ENCODE data around the gene SAGE1. TPM values are rescaled to one million over a fixed set of nuclear protein-coding genes. Genes with fewer than 3 reads are reported as not detected.

The SAGE1 gene
- total RNA-seq, 1 experiment from 2014 or later: not detected

DNA sequence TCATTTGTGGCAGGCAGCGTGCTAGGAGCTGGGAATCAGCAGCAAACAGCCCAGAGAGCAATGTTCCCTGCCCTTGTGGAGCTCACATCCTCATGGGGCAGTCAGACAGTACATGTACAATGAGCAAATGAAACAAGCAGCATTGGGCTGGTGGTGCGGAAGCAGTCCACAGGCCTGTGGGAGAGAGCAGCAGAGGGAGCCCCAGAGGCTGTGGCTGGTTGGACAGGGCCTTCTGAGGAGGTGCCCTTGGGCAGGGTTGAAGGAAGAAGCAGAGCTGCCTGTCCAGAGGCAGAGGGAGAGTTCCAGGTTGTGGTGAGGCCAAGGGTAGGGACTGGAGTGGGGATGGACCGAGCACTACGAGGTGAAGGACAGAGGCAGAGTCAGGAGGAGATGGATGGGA is 57.8 kb downstream of the SAGE1 start:
- Histone ChIP-seq H3K4me2 (ENCODE audit: insufficient read depth, insufficient read length, low read length) (no peak overlapping the region), H3K4me1 (ENCODE audit: insufficient read depth, low read length) (no peaks in the 10 kb centered on the region), H3K79me1 (ENCODE audit: insufficient read depth, low read depth, low read length, poor library complexity, severe bottlenecking) (no peaks in the 10 kb centered on the region), H3K23ac (ENCODE audit: insufficient read length, low read depth, low read length) (no peak overlapping the region), H4K5ac (ENCODE audit: insufficient read length, low read depth, low read length) (no peak overlapping the region), H3K9ac (ENCODE audit: extremely low read depth, insufficient read length, low read length) (no peak overlapping the region), H2BK15ac (ENCODE audit: low read depth, low read length) (no peak overlapping the region), H3K18ac (ENCODE audit: insufficient read length, low read depth, low read length) (no peak overlapping the region), H2BK12ac (ENCODE audit: insufficient read length, low read depth, low read length) (no peak overlapping the region), H2BK120ac (ENCODE audit: low read depth, low read length, poor library complexity, severe bottlenecking) (no peak overlapping the region), H3K79me2 (ENCODE audit: insufficient read depth, low read length) (no peaks in the 10 kb centered on the region), H4K8ac (replicated peaks; ENCODE audit: insufficient read length, low read depth, low read length) (no peak overlapping the region), H3T11ph (ENCODE audit: low read length) (no peak overlapping the region), H2AFZ (ENCODE audit: low read length) (no peak overlapping the region), H3K27ac (ENCODE audit: insufficient read length, low read depth, low read length) (no peak overlapping the region), H2BK20ac (ENCODE audit: low read depth, low read length, poor library complexity, severe bottlenecking) (no peak overlapping the region), H3K9me3 (ENCODE audit: control insufficient read depth, low read depth, low read length) (peaks cover 11% of the 10 kb centered on the region), H3K56ac (ENCODE audit: insufficient read length, low read depth, low read length) (no peak overlapping the region), H3K4ac (ENCODE audit: low read depth, low read length) (no peak overlapping the region), H4K91ac (ENCODE audit: insufficient read length, low read depth, low read length) (no peak overlapping the region), H3K14ac (ENCODE audit: insufficient read depth, low read length) (no peak overlapping the region), H3K23me2 (ENCODE audit: insufficient read length, low read depth, low read length, poor library complexity, severe bottlenecking) (no peaks in the 10 kb centered on the region), H2BK5ac (ENCODE audit: insufficient read length, low read length) (no peak overlapping the region), H2AK5ac (ENCODE audit: insufficient read length, low read length) (no peak overlapping the region), H3K27me3 (ENCODE audit: insufficient read depth, low read length) (no peaks in the 10 kb centered on the region), H4K20me1 (ENCODE audit: control insufficient read depth, insufficient read depth, insufficient read length) (no peaks in the 10 kb centered on the region)
- Mint-ChIP-seq H3K9me3 (peaks cover 48 to 52% of the 10 kb centered on the region in 2 experiments), H3K36me3 (ENCODE audit: insufficient read depth in 1 of 3, low read depth in 3 of 3) (0 out of 7 replicates have a peak, but pooled peaks cover 0 to under 1% (median 0%) of the 10 kb centered on the region in 3 experiments), H3K27ac (no peak overlapping the region), H3K4me3 (no peak overlapping the region), H3K4me1 (no peaks in the 10 kb centered on the region), H3K27me3 (ENCODE audit: low read depth) (no peaks in the 10 kb centered on the region)
- TF ChIP-seq, protein P1, sequence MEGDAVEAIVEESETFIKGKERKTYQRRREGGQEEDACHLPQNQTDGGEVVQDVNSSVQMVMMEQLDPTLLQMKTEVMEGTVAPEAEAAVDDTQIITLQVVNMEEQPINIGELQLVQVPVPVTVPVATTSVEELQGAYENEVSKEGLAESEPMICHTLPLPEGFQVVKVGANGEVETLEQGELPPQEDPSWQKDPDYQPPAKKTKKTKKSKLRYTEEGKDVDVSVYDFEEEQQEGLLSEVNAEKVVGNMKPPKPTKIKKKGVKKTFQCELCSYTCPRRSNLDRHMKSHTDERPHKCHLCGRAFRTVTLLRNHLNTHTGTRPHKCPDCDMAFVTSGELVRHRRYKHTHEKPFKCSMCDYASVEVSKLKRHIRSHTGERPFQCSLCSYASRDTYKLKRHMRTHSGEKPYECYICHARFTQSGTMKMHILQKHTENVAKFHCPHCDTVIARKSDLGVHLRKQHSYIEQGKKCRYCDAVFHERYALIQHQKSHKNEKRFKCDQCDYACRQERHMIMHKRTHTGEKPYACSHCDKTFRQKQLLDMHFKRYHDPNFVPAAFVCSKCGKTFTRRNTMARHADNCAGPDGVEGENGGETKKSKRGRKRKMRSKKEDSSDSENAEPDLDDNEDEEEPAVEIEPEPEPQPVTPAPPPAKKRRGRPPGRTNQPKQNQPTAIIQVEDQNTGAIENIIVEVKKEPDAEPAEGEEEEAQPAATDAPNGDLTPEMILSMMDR (conservative IDR thresholded peaks at IDR 0.05): no peak
- no CpG with 5 or more reads among the region's 4 CpGs for WGBS (ENCODE audit: extremely low coverage, insufficient read length, low lambda C conversion rate)
- DNase-seq: no peak

Other genes starting within 250 kb of the SAGE1 start
- not detected in 2 replicates for gene CT45A1, start 180.1 kb upstream of the SAGE1 start, total RNA-seq (2021)
- gene CT45A3, start 125.5 kb upstream of the SAGE1 start, total RNA-seq (2021): not detected in 2 replicates
- not detected in 2 replicates for gene CT45A5, start 108.2 kb upstream of the SAGE1 start, total RNA-seq (2021)
- not detected in 2 replicates for gene CT45A6, start 90.9 kb upstream of the SAGE1 start, total RNA-seq (2021)
- gene CT45A2, start 73.7 kb upstream of the SAGE1 start, total RNA-seq (2021): not detected in 2 replicates
- gene CT45A7, start 56.4 kb upstream of the SAGE1 start, total RNA-seq (2021): not detected in 2 replicates
- gene CT45A8, start 39.2 kb upstream of the SAGE1 start, total RNA-seq (2021): not detected in 2 replicates
- gene CT45A9, start 21.9 kb upstream of the SAGE1 start, total RNA-seq (2021): not detected in 2 replicates
- gene CT45A10, start 272 bp upstream of the SAGE1 start, total RNA-seq (2021): not detected in 2 replicates
- 22.5 and 22.6 TPM in 2 replicates for gene MMGT1, start 80.3 kb downstream of the SAGE1 start, total RNA-seq (2021)
- gene SLC9A6, start 91.7 kb downstream of the SAGE1 start, total RNA-seq (2021): 12.3 and 12.8 TPM in 2 replicates